Epithelial cell of proximal tubule (primary cell): ENCODE data around the gene INO80. TPM values are rescaled to one million over a fixed set of nuclear protein-coding genes. Genes with fewer than 3 reads are reported as not detected.
A peak's percentile ranks its signal among the peaks of the same experiment; 100 is the strongest.

ENCODE experiments used
- DNase-seq: peaks from one replicate; pipeline ENCODE4 v3.0.0-alpha.2; 2011; ENCODE audit warnings: low read depth
- H3K4me3 ChIP-seq: 2 replicates; pipeline ENCODE4 v1.5.1; 2011; ENCODE audit warnings: low read depth, mild to moderate bottlenecking, low read length
- total RNA-seq: library from RNA; depleted of rRNA; stranded (reverse); fragments of >200 nt; gene quantifications from 2 replicates; pipeline ENCODE4 v1.2.3, GENCODE V29; 2015
- TF ChIP-seq, protein P1 (sequence below): conservative IDR thresholded peaks from 2 replicates; pipeline ENCODE4 v1.5.1; 2012; ENCODE audit warnings: low read depth, mild to moderate bottlenecking, low read length

Gene INO80
- total RNA-seq, 1 donor from 2014 or later, result 33.8 TPM

DNA sequence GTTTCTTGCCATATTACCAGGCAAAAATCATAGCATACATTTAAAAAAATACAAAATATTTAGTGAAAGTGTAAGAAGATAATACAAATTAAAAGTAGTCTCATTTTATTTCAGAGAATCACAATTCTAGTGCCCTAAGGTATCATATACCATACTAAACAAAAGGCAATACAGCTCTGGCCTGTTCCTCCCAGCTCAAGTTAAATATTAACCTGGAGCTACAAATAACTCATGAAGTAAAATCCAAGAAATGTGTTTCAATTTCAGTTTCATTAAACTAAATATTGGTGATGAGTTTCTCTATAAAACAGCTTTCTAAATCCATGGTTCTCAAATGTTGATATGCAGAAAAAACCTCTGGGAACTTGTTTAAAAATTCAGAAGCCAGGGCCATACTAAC is 67.7 kb downstream of the INO80 start:
- TF ChIP-seq, protein P1, sequence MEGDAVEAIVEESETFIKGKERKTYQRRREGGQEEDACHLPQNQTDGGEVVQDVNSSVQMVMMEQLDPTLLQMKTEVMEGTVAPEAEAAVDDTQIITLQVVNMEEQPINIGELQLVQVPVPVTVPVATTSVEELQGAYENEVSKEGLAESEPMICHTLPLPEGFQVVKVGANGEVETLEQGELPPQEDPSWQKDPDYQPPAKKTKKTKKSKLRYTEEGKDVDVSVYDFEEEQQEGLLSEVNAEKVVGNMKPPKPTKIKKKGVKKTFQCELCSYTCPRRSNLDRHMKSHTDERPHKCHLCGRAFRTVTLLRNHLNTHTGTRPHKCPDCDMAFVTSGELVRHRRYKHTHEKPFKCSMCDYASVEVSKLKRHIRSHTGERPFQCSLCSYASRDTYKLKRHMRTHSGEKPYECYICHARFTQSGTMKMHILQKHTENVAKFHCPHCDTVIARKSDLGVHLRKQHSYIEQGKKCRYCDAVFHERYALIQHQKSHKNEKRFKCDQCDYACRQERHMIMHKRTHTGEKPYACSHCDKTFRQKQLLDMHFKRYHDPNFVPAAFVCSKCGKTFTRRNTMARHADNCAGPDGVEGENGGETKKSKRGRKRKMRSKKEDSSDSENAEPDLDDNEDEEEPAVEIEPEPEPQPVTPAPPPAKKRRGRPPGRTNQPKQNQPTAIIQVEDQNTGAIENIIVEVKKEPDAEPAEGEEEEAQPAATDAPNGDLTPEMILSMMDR, result no peak
- DNase-seq, result no peak
- no peak overlapping the region for H3K4me3 ChIP-seq

DNA sequence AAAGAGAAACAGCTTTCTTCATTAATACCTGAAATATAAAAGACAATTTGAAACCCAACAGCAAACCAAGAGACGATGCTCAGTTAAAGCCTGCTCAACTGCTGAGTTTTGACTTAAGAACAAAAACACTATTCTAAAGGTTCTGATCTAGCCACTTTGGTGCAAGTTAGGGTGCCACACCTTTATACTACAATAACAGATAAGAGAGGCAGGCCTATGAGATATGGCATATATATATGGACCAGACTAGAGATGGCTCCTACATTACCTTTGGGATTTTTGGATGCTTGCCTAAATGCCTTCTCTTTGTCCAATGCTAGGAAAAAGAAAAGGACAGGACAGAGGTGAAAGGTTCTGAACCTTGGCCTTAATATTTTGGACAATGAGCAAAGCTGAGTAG is 68.6 kb downstream of the INO80 start:
- no peak for DNase-seq
- TF ChIP-seq, protein P1, result no peak

DNA sequence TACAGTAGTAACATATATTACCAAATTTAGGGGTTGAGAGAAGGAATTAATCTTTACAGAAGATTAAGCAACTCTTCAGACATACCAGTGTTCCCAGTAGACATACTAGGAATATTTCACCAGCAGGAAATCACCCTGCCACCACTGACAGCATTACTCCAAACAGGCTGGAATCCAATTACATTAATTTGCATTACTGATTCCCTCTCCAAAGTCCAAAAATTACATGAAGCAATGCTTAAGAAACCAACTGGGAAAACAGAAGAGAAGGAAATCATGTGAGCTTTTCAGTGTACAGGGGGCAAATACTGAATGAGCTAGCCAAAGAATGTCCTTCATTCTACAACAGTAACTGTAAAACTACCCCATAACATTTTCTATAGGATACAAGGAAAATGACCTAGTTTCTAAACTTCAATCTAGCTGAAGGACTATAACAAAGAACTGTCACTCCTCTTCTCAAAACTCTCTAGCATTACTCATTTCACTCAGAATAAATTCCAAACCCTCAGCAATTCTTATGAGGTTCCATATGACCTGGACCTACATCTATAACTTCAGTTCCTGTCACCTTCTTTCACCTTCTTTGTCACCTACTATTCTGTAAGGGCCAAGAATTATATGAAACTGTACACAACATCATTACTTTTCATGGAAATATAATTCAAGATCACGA is 72.7 kb downstream of the INO80 start:
- DNase-seq, result peak; percentile 52
- H3K4me3 ChIP-seq, result no peak overlapping the region
- TF ChIP-seq, protein P1, result no peak

More for the DNA sequence above, 68.6 kb downstream of the INO80 start:
- no peak overlapping the region for H3K4me3 ChIP-seq

DNA sequence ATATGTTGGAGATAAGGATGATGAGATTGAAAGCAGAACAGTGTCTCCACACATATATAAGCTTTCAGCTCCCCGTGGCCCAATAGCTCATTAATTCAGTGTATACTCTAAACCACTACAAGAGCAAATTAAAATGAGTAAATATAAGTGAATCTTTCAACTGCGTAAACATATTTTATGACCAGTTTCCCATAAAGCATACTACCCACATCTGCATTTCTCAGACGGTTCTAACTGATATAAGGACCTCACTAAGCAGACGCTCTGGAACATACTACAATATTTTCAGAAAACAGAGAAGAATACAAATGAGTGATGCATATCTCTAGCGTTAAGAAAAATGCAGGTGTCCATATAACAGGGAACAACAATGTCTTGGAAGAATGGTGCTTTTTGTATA is 73.2 kb downstream of the INO80 start:
- TF ChIP-seq, protein P1, result no peak
- no peak overlapping the region for H3K4me3 ChIP-seq
- DNase-seq, result no peak

DNA sequence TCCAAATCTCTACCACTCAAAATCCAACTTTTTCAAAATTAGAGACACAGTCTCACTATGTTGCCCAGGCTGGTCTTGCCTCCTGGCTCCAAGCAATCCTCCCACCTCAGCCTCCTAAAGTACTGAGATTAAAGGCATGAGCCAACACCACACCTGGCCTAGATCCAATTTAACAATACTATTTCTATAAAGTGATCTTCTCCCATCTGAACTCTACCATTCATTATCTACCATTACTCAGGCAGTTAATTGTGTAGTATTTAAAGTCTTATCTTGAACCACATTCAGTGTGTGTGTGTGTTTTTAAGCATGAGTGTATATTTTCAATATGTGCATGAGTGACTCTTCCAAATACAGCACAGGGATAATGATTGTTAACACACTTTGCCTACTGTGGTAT is 77.0 kb downstream of the INO80 start:
- H3K4me3 ChIP-seq, result no peak overlapping the region
- DNase-seq, result no peak
- TF ChIP-seq, protein P1, result no peak

DNA sequence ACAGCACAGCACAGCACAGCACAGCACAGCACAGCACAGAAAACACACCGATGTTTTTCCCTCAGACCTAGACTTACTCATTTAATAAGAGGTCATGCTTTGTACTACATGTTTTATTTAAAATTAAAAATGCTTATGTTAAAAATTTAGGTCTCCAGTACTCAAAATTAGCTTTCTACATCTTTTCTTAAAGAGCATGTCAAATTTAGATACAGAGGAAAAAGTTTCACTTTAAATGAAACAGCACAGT is 84.1 kb downstream of the INO80 start:
- no peak for DNase-seq
- H3K4me3 ChIP-seq, result no peak overlapping the region
- TF ChIP-seq, protein P1, result no peak
